ENCODE data around the gene PDE9A.
A peak's percentile ranks its signal among the peaks of the same experiment; 100 is the strongest.

The PDE9A gene

DNA sequence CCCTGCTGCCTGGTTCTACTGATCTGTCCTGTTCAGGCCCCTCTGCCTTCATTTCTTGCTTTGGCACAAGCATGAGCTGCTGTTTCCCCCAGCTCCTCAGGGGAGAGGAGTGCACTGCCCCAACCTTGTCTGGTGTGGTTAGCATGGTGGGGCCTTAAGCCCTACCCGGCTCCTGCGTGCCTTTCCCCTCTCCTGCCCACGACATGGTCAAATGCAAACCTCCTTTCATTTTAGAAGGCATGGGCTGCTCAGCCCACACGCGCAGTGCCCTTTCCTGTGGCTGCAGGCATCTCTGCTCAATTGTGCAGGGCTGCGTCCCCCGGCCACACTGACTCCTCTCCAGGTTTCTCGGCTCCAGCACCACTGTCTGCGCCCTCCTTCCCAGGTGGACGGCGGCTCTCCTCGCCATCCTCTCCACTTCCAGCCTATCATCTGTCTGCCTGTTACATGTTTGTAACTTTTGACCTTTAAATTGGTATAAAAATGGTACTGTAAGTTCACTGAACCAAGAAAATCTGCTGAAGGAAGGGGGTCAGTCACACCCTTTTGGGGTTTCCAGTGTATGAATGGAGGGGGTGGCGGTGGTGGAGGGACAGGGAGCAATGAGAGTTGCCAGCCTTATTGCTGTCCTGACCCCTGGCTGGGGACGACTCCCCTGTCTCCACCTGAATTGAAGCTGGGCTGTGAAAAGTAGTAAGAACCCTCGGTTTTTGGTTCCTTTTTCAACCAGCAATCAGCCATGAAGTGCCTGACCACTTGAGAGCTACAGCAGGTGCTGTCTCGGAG, 5.1 kb downstream of the PDE9A start:
- no peak for DNase-seq (ENCODE audit: low read depth)

DNA sequence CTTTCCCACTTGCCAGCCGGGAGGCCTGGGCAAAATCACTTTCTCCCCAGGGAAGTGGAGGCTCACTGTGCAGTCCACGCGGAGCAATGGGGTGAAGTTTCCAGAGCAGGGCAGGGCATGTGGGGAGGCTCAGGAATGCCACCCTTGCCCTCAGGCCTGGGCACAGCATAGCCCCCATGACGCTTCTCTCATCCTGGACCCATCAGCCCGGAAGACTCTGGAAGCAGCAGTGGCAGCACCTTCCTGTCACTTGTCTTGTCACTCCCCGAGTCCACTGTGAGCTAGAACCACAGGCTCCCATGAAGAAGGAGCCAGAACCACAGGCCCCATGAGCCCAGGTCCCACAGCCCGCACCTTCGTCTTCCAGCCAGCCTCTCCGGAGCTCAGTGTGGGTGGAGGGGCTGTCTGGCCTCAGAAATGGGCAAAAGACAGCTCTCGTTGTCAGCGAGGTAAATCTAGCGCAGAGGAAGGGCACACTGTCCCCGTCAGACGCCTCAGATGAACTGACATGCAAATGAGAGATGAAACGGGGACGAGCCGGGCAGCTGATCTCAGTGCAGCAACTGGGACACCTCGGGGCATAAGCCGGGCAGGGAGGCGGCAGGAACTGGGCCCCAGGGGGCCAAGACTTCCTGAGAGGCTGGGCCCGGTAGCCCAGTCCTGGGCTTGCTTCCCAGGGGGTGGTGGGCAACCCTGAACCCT, 6.1 kb downstream of the PDE9A start:
- DNase-seq (ENCODE audit: low read depth) = no peak

DNA sequence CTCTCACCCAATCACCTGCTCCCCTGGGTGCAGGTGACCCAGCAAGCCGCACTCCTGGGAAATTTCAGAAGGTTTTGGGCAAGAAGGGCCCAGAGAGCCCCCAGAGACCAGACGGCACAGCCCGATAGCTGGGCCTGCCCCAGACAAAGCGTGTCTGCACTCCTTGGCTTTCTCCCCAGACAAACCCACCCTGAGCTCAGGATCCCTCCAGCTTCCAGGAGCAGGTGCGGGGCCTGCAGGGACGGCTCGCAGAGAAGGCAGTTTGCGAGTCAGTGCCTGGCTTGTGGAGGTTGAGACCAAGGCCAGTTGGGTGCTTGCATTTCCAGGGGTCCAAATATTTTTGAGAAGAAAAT, 6.7 kb downstream of the PDE9A start:
- no peak for DNase-seq (ENCODE audit: low read depth)

DNA sequence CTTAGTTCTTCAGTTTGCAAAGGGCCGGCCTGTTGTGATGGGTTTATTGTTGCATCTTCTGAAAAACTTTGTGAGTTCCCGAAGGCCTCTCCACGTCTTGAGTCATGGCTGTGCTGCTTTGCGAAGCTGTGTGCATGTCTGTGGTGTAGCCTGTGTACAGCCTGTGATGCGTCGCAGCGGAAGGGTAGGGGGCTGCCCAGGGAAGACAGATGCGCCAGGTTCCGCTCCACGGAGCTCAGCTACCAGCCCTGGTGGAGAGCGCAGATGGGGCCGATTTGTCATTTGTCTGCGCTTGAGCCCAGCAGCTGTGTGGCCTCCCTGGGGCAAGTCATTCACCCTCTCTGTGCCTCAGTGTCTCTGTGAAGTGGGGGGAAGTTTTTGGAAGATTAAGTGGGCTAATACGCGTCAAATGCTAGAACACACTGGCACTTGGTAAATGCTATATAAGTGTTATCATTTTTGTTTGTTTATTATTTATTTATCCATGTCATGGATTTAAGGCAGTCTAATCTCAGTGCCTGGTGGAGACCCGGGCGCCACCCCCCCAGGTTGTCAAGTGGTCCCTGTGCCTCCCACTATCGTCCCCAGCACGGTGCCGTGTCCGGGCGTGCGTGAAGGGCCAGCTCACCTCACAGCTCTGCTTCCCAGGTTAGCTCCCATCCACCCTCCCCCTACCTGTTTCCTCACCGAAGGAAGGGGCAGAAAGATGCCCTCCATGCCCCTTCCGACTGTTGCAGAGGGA, 8.4 kb downstream of the PDE9A start:
- DNase-seq (ENCODE audit: low read depth) = no peak

DNA sequence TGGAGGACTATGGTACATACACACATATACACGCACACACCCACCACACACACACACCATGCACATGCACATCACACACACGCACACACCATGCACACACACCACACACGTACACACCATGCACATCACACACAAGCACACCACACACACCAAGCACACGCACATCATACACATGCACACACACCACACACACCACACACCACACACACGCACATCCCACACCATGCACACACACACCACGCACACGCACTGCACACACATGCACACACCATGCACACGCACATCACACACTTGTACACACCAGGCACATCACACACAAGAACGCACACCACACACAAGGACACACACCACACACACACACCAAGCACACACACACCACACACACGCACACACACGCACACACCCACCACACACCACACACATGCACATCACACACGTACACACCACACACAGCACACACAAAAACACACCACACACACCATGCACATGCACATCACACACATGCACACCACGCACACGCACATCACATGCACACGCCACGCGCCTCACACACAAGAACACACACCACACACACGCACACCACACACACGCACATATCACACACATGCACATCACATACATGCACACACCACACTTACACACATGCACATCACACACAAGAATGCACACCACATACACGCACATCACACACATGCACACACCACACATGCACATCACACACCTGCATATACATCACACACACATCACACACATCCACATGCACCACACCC, 9.2 kb downstream of the PDE9A start:
- no peak for DNase-seq (ENCODE audit: low read depth)

DNA sequence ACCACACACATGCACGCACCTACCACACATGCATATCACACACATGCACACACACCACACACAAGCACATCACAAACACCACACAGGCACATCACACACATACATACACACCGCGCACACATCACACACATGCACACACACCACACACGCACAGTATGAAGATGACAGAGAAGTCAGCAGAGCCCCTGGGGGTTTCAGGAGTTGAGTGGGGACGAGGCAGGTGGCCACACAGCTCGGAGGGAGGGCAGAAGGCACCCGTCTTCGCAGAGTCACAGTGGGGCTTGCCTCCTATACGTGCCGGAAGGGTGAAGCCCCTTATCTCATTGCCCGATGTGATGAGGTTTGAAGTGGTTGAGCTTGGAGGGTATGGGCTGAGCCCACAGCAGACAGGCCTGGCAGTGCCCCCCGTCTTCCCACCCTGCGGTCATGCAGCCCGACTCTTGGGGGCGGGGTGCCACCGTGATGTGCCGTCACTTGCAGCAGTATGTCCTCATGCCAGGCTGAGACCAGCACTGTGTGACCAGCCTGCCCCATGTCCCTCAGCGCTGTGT, 9.9 kb downstream of the PDE9A start:
- DNase-seq (ENCODE audit: low read depth) = no peak

DNA sequence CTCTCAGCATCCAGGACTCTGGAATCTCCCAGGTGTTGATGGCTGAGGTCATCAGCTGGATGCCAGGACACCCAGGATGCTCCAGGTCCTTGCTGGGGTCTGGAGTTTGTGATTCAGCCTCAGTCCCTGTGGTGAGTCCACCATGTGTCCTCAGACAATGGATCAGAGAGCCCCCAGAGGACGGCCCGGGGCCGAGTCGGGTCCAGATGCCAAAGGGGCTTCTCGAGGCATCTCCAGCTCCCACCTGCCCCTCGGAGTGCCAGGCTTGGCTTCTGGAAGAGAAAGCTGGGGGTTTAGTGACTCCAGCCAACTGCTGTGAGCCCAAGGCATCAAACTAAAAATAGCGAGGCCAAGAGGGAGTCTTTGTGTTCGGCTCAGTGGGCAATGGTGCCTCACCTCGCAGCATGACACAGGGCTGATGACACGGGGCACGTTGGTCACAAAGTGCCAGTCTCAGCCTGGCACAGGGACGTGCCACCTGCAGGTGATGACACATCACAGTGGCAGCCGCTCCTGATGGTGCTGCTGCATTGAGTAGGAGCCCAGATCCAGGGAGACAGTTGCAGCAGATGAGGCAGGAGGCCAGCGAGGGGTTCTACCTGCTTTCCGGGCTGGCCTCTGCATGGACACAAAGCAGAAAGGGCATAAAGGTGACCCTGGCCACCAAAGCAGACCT, 10.6 kb downstream of the PDE9A start:
- no peak for DNase-seq (ENCODE audit: low read depth)

DNA sequence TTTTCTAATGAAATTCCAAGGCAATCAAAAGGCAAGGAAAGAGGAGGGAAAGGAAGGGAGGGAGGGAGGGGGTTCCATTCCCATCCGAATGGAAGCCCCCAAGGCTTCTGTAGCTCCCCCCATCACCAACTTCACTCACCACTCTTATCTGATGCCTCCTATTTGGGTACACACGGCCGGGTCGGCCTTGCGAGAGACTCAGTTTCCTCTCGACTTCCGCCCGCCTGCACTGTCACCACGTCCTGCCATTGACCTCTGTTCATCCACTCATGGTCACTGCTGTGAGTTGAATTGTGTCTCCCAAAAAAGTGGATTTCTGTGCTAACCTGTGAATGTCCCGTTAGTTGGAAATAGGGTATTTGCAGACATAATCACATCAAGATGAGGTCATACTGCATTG, 11.2 kb downstream of the PDE9A start:
- no peak for DNase-seq (ENCODE audit: low read depth)

DNA sequence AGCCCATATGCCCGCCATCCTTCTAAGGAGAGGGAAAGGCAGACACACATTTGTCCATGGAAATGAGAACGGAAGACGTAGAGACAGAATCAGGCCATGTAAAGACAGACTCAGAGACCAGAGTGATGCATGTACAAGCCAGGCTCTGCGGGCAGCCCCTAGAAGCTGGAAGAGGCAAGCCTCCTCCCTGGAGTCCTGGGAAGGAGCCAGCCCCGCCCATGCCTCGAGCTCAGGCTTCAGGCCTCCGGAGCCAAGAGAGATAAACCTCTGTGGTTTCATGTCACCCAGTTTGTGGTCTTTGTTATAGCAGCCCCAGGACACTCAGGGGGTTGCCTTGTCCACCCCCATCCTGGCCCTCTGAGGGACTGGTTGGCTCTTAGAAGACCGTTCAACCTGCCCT, 11.6 kb downstream of the PDE9A start:
- no peak for DNase-seq (ENCODE audit: low read depth)

DNA sequence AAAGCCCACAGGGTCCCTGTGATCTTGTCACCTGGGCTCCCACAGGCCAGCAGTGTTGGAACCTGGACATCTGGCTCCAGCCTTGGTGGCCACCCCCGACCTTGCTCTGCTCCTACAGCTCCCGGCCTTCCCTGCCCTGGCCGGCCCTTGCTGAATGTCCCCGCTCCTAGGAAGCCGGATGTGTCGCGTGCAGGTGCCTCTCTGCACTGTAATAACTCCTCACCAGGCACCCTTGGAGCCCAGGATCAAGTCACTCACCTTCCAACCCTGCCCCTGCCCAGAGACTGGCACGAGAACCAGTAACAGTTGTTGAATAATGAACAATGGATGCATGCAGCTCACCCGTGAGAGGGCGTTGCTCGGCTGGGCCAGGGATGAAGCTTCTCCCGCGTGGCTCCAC, 12.1 kb downstream of the PDE9A start:
- no peak for DNase-seq (ENCODE audit: low read depth)

DNA sequence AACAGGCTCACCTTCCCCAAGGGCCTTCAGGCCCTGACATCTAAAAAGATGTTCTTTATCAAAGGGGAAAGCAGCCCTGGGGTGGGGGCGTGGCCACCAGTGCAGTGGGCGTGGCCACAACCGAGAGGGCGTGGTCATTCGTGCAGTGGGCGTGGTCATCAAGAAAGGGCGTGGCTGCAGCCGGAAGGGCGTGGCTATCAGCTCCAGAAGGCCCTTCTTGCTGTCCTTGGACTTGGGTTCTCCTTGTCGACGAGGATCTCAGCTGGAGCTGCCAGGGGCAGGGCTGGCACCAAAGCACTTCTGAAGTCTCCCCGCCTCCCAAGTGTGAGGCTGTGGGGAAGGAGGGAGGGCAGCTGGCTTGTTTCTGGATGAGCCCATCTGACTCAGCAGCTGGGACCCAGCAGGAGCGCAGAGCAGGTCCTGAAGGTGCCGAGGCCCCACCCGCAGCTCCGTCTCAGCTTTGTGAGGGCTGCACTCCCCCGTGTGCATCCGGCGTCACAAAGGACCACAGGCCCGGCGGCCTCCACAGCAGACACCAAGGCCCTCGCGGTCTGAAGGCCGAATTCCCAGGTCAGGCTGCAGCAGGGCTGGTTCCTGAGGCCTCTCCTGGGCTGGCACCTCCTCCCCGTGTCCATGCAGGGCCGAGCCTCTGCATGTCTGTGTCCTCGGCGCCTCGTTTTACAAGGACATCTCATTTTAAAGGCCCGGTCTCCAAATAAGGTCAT, 12.8 kb downstream of the PDE9A start:
- DNase-seq (ENCODE audit: low read depth) = peak; percentile 14

DNA sequence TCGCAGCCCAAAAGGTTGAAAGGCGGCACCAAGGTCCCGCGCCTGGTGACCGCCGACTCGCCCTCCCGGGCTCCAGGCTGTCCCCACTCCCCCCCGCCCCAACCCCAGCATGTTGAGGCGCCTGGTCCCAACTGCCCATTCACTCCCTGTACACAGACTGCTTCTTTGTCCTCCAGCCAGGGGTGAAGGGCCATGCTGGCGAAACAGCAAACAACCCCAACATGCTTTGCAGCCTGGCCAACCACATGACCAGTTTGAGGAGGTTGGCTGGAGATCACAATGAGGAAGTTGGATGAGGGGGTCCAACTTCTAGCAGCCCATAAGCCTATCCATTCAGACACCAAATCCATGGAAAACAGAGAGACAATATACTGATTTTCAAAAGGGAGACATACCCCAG, 13.5 kb downstream of the PDE9A start:
- DNase-seq (ENCODE audit: low read depth) = no peak

DNA sequence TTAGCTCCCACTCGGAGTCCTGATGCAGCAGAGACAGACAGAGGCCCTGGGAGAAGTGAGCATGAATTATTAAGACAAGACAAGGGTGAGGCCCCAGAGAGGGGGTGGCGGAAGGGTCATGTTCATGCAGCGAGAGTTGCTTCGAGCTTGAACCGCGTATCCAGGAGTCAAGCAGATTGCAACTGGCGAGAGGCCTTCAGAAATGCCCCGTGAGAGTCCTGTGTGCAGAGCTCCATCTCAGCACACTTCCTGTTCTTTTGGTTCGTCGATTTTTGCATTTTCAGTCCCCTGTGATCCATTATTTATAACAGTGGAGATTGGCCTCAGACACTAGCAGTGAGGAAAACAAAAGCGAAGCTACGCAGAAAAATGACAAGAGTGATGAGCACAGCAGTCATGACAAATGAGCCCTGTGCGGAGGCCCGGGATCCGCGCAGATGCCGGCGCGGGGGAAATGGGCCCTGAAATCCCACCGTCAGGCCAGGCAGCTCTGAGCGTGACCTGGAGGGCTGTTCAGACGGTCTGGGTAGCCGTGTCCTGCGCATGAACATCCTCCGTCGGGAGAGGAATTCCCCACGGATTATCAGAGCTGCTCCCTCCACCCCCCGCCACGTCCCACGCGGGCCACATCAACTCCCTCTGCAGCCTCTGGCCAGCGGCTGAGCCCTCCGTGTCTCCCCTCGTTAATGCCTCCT, 15.0 kb downstream of the PDE9A start:
- no peak for DNase-seq (ENCODE audit: low read depth)

DNA sequence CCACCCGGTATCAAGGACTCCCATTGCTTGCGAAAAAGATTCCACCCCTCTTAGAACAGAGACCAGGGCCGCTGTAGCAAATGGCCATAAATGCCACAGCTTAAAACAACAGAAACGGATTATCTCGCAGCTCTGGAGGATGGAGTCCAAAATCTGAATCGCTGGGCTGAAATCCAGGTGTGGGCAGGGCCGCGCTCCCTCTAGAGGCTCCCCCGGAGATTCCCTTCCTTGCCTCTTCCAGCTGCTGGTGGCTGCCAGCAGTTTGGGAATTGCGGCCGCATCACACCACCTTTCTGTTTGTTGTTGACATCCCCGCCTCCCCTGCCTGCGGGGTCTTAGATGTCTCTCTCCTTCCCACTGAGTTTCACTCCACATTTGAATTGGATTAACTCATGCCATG, 15.6 kb downstream of the PDE9A start:
- DNase-seq (ENCODE audit: low read depth) = no peak

DNA sequence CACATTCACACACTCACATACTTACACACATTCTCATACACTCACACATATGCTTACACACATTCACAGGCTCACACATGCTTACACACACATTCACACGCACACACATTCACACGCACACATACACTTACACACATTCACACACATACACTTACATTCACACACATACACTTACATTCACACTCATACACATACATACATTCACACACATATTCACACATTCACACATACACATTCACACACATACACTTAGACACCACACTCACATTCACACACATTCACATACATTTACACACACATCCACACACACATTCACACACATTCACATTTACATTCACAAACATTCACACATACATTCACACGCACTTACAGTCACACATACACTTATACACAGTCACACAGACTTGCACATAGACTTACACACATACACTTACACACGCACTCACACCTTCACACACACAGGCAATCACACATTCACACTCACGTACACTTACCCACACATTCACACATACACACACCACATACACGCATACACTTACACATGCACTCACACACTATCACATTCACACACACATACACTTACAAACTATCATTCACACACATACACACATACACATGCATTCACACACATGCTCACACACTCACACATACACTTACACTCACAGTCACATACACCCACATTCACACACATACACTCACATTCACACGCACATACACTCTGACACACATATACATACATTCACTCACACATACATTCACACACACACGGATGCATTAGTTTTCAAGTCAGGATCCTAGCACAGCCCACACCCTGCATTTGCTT, 16.8 kb downstream of the PDE9A start:
- no peak for DNase-seq (ENCODE audit: low read depth)

DNA sequence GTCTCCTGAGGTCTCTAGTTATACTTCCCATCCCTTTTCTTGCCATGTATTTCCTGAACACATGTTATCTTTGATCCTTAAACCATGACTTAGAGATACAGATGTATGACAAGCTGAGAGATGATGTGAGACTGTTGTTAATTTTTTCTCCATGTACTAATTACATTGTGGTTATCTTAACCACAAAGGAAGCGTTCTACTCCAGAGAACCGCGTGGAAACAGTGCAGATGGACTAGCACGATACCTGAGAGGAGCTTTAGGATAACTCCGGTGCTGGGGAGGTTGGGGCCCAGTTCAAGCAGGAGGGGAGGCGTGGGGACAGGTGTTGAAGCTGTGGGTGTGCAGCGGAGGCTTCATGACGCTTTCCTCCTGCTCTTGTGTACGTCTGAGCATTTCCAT, 17.5 kb downstream of the PDE9A start:
- no peak for DNase-seq (ENCODE audit: low read depth)

DNA sequence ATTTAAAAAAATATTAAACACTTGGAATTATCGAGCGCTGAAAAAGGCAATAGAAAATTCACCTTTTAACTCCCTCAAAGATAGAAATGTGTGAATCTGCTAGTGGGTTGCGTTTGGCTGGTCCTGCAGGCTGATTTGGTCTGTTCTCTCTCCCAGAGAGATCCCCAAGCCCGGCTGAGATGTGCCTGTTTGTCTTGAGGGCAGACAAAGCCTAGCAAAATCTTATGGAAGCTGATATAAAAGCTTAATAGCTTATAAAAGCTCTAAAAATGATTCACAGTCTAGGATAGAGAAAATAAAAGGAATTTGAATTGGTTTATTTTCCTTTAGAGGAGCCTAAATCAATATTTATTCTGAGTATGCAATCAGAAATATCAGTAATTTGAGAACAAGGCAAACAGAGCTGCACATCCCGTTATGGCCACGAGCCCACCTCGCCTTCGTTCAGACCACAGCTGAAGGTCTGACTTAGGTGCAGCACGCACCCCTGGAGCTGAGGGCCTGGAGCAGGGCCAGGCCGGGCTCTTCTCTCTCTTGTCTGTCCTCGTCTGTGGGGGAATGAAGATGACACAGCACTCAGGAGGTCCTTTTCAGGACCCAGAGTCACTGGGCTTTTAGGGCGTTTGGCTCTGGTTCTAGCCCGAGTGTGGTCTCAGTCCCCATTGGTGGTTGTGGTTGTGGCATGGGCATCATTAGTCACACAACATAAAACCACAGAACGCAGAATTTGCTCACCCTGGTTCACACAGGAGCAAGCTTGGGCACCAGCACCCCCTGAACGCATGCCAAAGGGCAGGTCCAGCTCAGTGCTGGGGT, 18.6 kb downstream of the PDE9A start:
- DNase-seq (ENCODE audit: low read depth) = peak; percentile 11

DNA sequence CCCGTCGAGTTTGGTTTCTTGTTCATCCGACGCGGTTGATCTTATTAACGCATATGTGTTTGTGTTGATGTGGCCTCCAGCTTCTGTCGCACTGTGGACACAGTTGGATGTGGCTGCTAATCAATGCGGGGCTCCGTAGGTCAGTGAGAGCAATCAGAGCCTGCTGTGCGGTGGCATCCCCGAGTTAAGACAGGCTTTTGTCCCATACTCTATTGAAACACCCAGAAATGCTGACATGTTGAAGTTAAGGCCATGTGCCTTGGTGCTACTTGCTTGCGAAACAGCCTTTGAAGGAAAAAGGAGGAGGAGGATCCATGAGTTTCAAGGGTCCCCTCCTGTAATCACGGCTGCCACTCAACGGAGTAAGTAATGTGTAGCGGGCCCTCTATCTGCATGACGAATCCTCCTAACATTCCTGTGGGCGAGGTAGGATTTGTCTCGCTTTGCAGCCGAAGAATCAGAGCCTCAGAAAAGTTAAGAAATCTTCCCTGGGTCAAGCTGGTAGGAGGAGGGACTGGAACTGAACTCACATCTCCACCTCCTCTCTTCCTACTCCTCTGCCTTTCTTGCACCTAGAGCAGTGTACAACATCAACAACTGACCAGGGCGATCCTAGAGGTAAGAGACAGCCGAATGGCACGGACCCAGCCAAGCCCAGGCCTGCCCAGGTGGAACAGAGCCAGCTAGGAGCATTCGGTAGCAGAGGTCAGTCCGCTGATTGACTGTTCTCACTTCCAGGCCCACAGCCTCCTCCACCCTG, 19.5 kb downstream of the PDE9A start:
- peak; percentile 95 for DNase-seq (ENCODE audit: low read depth)
